Measurements from ENCODE around the gene PEPD. TPM values are rescaled to one million over a fixed set of nuclear protein-coding genes. Genes with fewer than 3 reads are reported as not detected.

PEPD gene
- total RNA-seq, 4 donors from 2014 or later = 116 to 1,166 (median 748) TPM

DNA sequence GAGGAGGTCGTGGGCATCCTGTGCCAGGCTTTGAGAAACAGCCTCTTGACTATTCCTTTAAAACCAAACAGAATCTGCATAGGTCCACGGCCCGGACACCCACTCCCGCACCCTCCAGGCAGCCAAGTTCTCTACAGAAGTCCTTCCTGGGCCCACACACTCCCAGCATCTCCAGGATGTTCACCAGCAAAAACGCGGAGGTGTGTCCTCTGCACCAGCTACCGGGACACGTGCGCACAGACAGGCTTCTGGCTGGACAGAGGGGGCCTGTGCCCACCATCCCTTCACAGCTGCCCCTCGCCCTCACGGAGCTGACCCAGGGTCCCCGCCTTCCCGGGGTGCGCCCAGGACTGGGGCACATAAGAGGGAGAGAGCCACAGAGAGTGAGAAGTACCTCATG is 103.8 kb downstream of the PEPD start:
- H3K27ac ChIP-seq = no peak overlapping the region
- DNase-seq = no peak
- H3K4me3 ChIP-seq = no peak overlapping the region
- H3K4me1 ChIP-seq = no peaks in the 10 kb centered on the region
- TF ChIP-seq CTCF (IDR thresholded peaks at IDR 0.05) = no peak
- H3K9me3 ChIP-seq = no peaks in the 10 kb centered on the region
- H3K27me3 ChIP-seq = no peaks in the 10 kb centered on the region
- H3K36me3 ChIP-seq = peaks cover 0 to 23% (median 0%) of the 10 kb centered on the region in 3 donors

DNA sequence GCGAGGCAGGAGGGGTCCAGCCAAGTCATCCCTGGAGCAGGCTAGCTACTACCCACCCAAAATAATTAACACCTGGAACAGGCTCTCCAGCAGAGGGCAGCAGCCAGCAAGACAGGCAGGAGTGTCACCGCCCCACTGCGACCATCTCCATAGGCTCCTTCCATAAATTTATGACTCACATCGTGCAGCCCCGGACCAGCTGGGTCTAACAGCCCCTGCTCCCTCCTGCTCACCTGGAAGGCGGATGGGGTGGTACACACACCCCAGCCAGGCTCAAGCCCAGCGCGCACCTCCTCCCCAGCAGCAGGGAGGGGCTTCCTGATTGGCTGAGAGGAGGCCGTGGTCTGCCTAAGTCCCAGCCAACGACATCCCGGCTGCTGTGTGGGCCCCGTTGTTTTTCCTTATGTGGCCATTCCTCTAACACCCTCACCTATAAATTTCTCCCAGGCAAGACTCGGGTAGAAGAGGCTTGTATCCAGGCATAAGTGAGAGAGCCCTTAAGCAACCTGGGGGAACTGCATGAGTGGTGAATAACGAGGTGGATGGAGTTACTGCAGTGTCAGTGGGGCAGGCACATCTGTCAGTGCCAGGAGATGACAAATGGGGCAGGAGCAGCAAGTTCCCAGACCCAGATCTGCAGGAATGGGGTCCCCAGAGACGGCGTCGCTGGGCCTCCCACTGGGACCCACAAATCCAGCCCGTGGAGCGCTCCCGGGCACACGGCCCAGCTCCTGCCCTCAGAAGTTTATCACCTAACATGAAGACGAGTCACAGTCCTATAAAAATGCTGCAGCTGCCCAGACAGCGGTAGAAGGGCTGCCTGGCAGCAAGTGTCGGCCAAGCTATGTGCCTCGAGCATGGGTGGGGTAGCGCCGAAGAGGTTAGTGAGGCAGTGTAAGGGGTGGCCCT is 105.0 kb downstream of the PEPD start:
- H3K36me3 ChIP-seq = peaks cover 0 to 29% (median 0%) of the 10 kb centered on the region in 3 donors
- H3K27me3 ChIP-seq = no peaks in the 10 kb centered on the region
- peak overlapping the region in 1 of 4 donors; percentile 32 for H3K4me3 ChIP-seq
- DNase-seq = peak; percentile 67 to 85 (median 77)
- H3K4me1 ChIP-seq = no peaks in the 10 kb centered on the region
- TF ChIP-seq CTCF (IDR thresholded peaks at IDR 0.05) (peak in 5 of 6 experiments; percentile 41 to 62 (median 59)), POLR2A (IDR thresholded peaks at IDR 0.05) (no peak)
- no peak overlapping the region for H3K27ac ChIP-seq
- H3K9me3 ChIP-seq = no peaks in the 10 kb centered on the region

GRCh38 chr19:33414667-33415605 is 106.7 kb downstream of the PEPD start:
- TF ChIP-seq CTCF (IDR thresholded peaks at IDR 0.05) (no peak), POLR2A (IDR thresholded peaks at IDR 0.05) (no peak)
- H3K9me3 ChIP-seq = no peaks in the 10 kb centered on the region

DNA sequence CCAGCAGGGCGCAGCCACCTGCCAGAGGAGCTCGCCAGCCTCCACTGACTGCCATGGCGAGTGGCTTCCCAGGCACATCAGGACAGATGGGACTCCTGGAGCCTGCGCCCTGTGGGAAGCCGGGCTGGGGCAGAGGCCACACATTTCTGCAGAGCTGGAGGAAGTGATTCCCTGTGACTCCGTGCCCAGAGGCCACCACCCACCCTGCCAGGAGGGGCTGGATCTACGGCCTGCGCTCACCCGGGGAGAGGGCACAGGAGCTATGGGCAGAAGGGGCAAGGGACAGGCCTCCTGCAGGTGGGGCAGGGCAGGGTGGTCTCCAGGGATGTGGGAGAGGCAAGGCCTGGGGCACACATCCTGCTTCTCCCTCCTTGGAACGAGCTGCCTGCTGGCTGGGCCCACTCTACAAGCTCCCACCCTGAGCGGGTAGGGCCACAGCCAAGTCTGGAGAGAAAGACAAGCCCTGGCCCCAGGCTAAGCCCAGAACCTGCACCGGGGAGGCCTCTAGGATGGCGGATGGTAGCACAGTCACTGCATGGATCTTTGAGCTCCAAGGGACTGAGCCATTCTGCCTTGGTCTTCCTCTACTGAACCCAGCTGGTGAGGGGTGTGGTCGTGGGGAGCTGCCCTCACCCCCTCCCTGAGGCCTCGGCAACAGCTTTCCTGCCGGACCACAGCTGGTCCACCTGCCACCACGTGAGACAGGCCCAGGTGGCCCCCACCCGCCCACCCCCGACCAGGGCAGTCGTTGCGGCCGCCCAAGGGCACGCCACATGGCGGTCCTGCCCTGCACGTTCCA is 107.5 kb downstream of the PEPD start:
- Histone ChIP-seq H3K27ac (no peak overlapping the region), H3K9me3 (no peaks in the 10 kb centered on the region), H3K4me3 (no peak overlapping the region), H3K36me3 (peaks cover 0 to 39% (median 0%) of the 10 kb centered on the region in 3 donors), H3K27me3 (no peaks in the 10 kb centered on the region), H3K4me1 (no peaks in the 10 kb centered on the region)
- TF ChIP-seq CTCF (IDR thresholded peaks at IDR 0.05) = no peak
- no peak for TF ChIP-seq POLR2A (IDR thresholded peaks at IDR 0.05)
- no peak for DNase-seq

More at GRCh38 chr19:33414667-33415605, 106.7 kb downstream of the PEPD start:
- Histone ChIP-seq H3K4me3 (no peak overlapping the region), H3K36me3 (peaks cover 0 to 41% (median 0%) of the 10 kb centered on the region in 3 donors), H3K27ac (no peak overlapping the region), H3K27me3 (no peaks in the 10 kb centered on the region), H3K4me1 (no peaks in the 10 kb centered on the region)
- DNase-seq = no peak

- Histone ChIP-seq H3K9me3 (no peaks in the 10 kb centered on the region), H3K4me3 (no peak overlapping the region), H3K36me3 (peaks cover 0 to 33% (median 0%) of the 10 kb centered on the region in 3 donors), H3K27me3 (no peaks in the 10 kb centered on the region), H3K4me1 (no peaks in the 10 kb centered on the region), H3K27ac (no peak overlapping the region)
- no peak for DNase-seq
- TF ChIP-seq CTCF (IDR thresholded peaks at IDR 0.05) = no peak
- TF ChIP-seq POLR2A (IDR thresholded peaks at IDR 0.05) = no peak
These were observed 108.2 kb downstream of the PEPD start for GRCh38 chr19:33413426-33413725.

Measured in Peyer's patch (tissue), 4 donors.